Embryonic facial prominence (tissue), 1 donor: ENCODE measurements around the gene ASAP2.

Experiments used
- DNase-seq: peaks from one replicate; pipeline ENCODE4 v3.0.0-alpha.2; 2016; ENCODE audit errors: extremely low spot score

The ASAP2 gene

GRCh38 chr2:9231291-9232165 is 24.9 kb downstream of the ASAP2 start:
- no peak for DNase-seq

GRCh38 chr2:9232166-9232479 is 25.5 kb downstream of the ASAP2 start:
- DNase-seq, result no peak

- no peak for DNase-seq
These were observed 26.3 kb downstream of the ASAP2 start for GRCh38 chr2:9232886-9233285.

GRCh38 chr2:9234680-9235146 is 28.1 kb downstream of the ASAP2 start:
- no peak for DNase-seq

- no peak for DNase-seq
These were observed 28.8 kb downstream of the ASAP2 start for GRCh38 chr2:9235147-9236044.

- DNase-seq, result no peak
These were observed 29.4 kb downstream of the ASAP2 start for GRCh38 chr2:9236045-9236344.

GRCh38 chr2:9236867-9237266 is 30.3 kb downstream of the ASAP2 start:
- DNase-seq, result no peak

GRCh38 chr2:9237831-9238230 is 31.2 kb downstream of the ASAP2 start:
- no peak for DNase-seq

GRCh38 chr2:9238591-9239326 is 32.1 kb downstream of the ASAP2 start:
- DNase-seq, result no peak

GRCh38 chr2:9239616-9240015 is 33.0 kb downstream of the ASAP2 start:
- no peak for DNase-seq

GRCh38 chr2:9240745-9241144 is 34.1 kb downstream of the ASAP2 start:
- DNase-seq, result no peak

GRCh38 chr2:9241233-9241632 is 34.6 kb downstream of the ASAP2 start:
- no peak for DNase-seq

- no peak for DNase-seq
These were observed 36.7 kb downstream of the ASAP2 start for GRCh38 chr2:9243357-9243756.

- no peak for DNase-seq
These were observed 38.5 kb downstream of the ASAP2 start for GRCh38 chr2:9244985-9245544.

- no peak for DNase-seq
These were observed 40.6 kb downstream of the ASAP2 start for GRCh38 chr2:9247177-9247576.

- DNase-seq, result no peak
These were observed 41.2 kb downstream of the ASAP2 start for GRCh38 chr2:9247786-9248185.

GRCh38 chr2:9248363-9248762 is 41.8 kb downstream of the ASAP2 start:
- no peak for DNase-seq

- no peak for DNase-seq
These were observed 42.6 kb downstream of the ASAP2 start for GRCh38 chr2:9249020-9249800.

- no peak for DNase-seq
These were observed 43.5 kb downstream of the ASAP2 start for GRCh38 chr2:9250091-9250490.

GRCh38 chr2:9250498-9251153 is 44.0 kb downstream of the ASAP2 start:
- no peak for DNase-seq
